ENCODE results near the gene MAGEF1. TPM values are rescaled to one million over a fixed set of nuclear protein-coding genes. Genes with fewer than 3 reads are reported as not detected.

MAGEF1 gene
- total and polyA plus RNA-seq, 5 experiments from 2014 or later = 23.7 to 47.5 (median 28.5) TPM

GRCh38 chr3:184660931-184661330 lies 50.9 kb downstream of the MAGEF1 start:
- H3K4me1 Mint-ChIP-seq = peaks cover 3 to 6% (median 6%) of the 10 kb centered on the region in 4 donors
- no peak overlapping the region for H3K4me3 Mint-ChIP-seq
- H3K9me3 Mint-ChIP-seq = no peaks in the 10 kb centered on the region
- DNase-seq (peak in 1 of 10 donors; percentile 9), ATAC-seq (no peak)
- POLR2A ChIA-PET = interaction anchor here (1.0 kb wide), 1 partner anchor 44 kb away, joined by 5 read pairs; no protein-coding TSS in a partner anchor
- H3K27me3 Mint-ChIP-seq = peaks cover 0 to 3% (median 0%) of the 10 kb centered on the region in 5 donors
- H3K36me3 Mint-ChIP-seq = no peaks in the 10 kb centered on the region
- peak overlapping the region in 1 of 10 donors; percentile 66 for H3K27ac Mint-ChIP-seq

Other genes with a start within 250 kb of the MAGEF1 start
- not detected for gene EPHB3, start 150.3 kb downstream of the MAGEF1 start, total RNA-seq
- under 1 TPM; 0.23 to 0.59 (median 0.55) TPM for gene EPHB3, start 150.3 kb downstream of the MAGEF1 start, polyA plus RNA-seq
- 100 to 1,000 TPM; 102 to 105 TPM for gene VPS8, start 100.1 kb upstream of the MAGEF1 start, total RNA-seq
- gene VPS8, start 100.1 kb upstream of the MAGEF1 start, polyA plus RNA-seq = 10 to 100 TPM; 19.0 to 30.8 (median 23.9) TPM

Measured in naive thymus-derived CD8-positive, alpha-beta T cell (primary cell).